Endothelial cell of umbilical vein (primary cell): Measurements from ENCODE around the gene KIAA1549.

Source experiments
- CTCF ChIP-seq, 2 donors: IDR thresholded peaks; 1 replicate in 1 of 2; 2 replicates in 1 of 2; pipeline ENCODE4 v1.5.1; 2011; ENCODE audit warnings: low read length in 2 of 2, mild to moderate bottlenecking in 2 of 2, moderate library complexity in 2 of 2, control low read depth in 1 of 2, inconsistent platforms in 1 of 2, low read depth in 1 of 2; ENCODE audit not compliant: insufficient read depth in 1 of 2; ENCODE audit errors: extremely low read depth in 1 of 2
- EZH2 ChIP-seq: IDR thresholded peaks from 2 replicates; pipeline ENCODE4 v1.6.1; 2012; ENCODE audit warnings: borderline replicate concordance, low read depth, mild to moderate bottlenecking, moderate library complexity, low read length, inconsistent platforms; ENCODE audit not compliant: severe bottlenecking
- FOS ChIP-seq: IDR thresholded peaks from 2 replicates; pipeline ENCODE4 v1.6.1; 2011; ENCODE audit warnings: mild to moderate bottlenecking, low read length, moderate library complexity, borderline replicate concordance; ENCODE audit not compliant: insufficient read depth
- GATA2 ChIP-seq: IDR thresholded peaks from 2 replicates; pipeline ENCODE4 v1.7.0; 2011; ENCODE audit warnings: low read depth, mild to moderate bottlenecking, moderate library complexity, mixed read lengths, low read length; ENCODE audit not compliant: insufficient read length, insufficient read depth
- JUN ChIP-seq: IDR thresholded peaks from 2 replicates; pipeline ENCODE4 v1.6.1; 2011; ENCODE audit warnings: borderline replicate concordance, low read depth; ENCODE audit not compliant: insufficient read length, insufficient read depth
- MAX ChIP-seq: IDR thresholded peaks from 2 replicates; pipeline ENCODE4 v1.6.1; 2011; ENCODE audit not compliant: insufficient read depth, insufficient read length
- MYC ChIP-seq: IDR thresholded peaks from one replicate; pipeline ENCODE4 v1.6.1; 2011; ENCODE audit warnings: mild to moderate bottlenecking, low read depth, low read length
- POLR2A ChIP-seq: IDR thresholded peaks from 2 replicates; pipeline ENCODE4 v1.6.1; 2012; ENCODE audit warnings: low read depth, mild to moderate bottlenecking, control low read depth, low read length
- POLR2AphosphoS5 ChIP-seq: IDR thresholded peaks from 2 replicates; pipeline ENCODE4 v1.6.1; 2012; ENCODE audit warnings: low read depth, mild to moderate bottlenecking, control low read depth, low read length, moderate library complexity; ENCODE audit not compliant: insufficient read depth

GRCh38 chr7:138821912-138822311 lies 159.3 kb downstream of the KIAA1549 start:
- TF ChIP-seq CTCF (IDR thresholded peaks at IDR 0.05; ENCODE audit: extremely low read depth in 1 of 2, insufficient read depth in 1 of 2, low read depth in 1 of 2, low read length in 2 of 2) (no peak), POLR2A (no peak), EZH2 (no peak), MYC (no peak), JUN (no peak), MAX (no peak), FOS (no peak), POLR2AphosphoS5 (no peak), GATA2 (no peak)
